Skeletal muscle satellite cell (primary cell): ENCODE measurements around the gene TMEM192. TPM values are rescaled to one million over a fixed set of nuclear protein-coding genes. Genes with fewer than 3 reads are reported as not detected.

Experiments
- H3K27me3 ChIP-seq: 2 replicates; pipeline ENCODE4 v1.7.0; 2013; ENCODE audit warnings: low read length; ENCODE audit not compliant: control insufficient read depth, insufficient read depth
- H3K36me3 ChIP-seq: 2 replicates; pipeline ENCODE4 v1.7.0; 2013; ENCODE audit warnings: mild to moderate bottlenecking, control low read depth, low read length; ENCODE audit not compliant: insufficient read depth
- H3K4me1 ChIP-seq: 2 replicates; pipeline ENCODE4 v1.7.0; 2013; ENCODE audit warnings: low read length; ENCODE audit not compliant: control insufficient read depth, insufficient read depth
- H3K4me2 ChIP-seq: 2 replicates; pipeline ENCODE4 v1.7.0; 2013; ENCODE audit warnings: mild to moderate bottlenecking, low read length
- H3K4me3 ChIP-seq: 2 replicates; pipeline ENCODE4 v1.7.0; 2013; ENCODE audit warnings: low read length
- H3K9ac ChIP-seq: 2 replicates; pipeline ENCODE4 v1.7.0; 2013; ENCODE audit warnings: mild to moderate bottlenecking, low read depth, low read length, moderate library complexity
- H3K9me3 ChIP-seq: replicated peaks from 2 replicates; pipeline ENCODE4 v1.7.0; 2013; ENCODE audit warnings: mild to moderate bottlenecking, control low read depth, low read length
- total RNA-seq: library from RNA; depleted of rRNA; stranded (reverse); fragments of >200 nt; gene quantifications from 2 replicates; pipeline ENCODE4 v1.2.3, GENCODE V29; 2012; rRNA removed

TMEM192 gene
- total RNA-seq: 5.2 and 9.6 TPM in 2 replicates

- no peaks in the 10 kb centered on the region for H3K27me3 ChIP-seq
- H3K9ac ChIP-seq: peak within 1 kb of the TSS; percentile 88
- H3K36me3 ChIP-seq: no peaks in the 10 kb centered on the region
- H3K4me2 ChIP-seq: peak within 1 kb of the TSS; percentile 81
- peak within 1 kb of the TSS; percentile 94 for H3K4me3 ChIP-seq
- peaks cover 7% of the 10 kb centered on the region for H3K4me1 ChIP-seq
- H3K9me3 ChIP-seq: no peaks in the 10 kb centered on the region
Observed at GRCh38 chr4:165112368-165113121, at the start of gene TMEM192. Gene TMEM192, minus strand, starts transcription at chr4:165112860. Its CDS starts 87 bp downstream, at chr4:165112773.

GRCh38 chr4:165158762-165159161 lies 46.1 kb upstream of the TMEM192 start:
- Histone ChIP-seq H3K4me1 (no peaks in the 10 kb centered on the region), H3K27me3 (no peaks in the 10 kb centered on the region), H3K4me3 (no peak overlapping the region), H3K4me2 (no peak overlapping the region), H3K9ac (no peak overlapping the region), H3K36me3 (no peaks in the 10 kb centered on the region), H3K9me3 (no peaks in the 10 kb centered on the region)

DNA sequence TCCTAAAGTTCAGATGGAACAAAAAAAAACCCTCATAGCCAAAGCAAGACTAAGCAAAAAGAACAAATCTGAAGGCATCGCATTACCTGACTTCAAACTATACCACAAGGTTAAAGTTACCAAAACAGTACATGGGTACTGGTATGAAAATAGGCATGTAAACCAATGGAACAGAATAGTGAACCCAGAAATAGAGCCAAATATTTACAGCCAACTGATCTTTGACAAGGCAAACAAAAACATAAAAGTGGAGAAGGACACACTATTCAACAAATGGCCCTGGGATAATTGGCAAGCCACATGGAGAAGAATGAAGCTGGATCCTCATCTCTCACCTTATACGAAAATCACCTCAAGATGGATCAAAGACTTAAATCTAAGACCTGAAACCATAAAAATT lies 44.2 kb upstream of the TMEM192 start:
- no peak overlapping the region for H3K9ac ChIP-seq
- H3K4me1 ChIP-seq: no peaks in the 10 kb centered on the region
- no peaks in the 10 kb centered on the region for H3K9me3 ChIP-seq
- H3K27me3 ChIP-seq: no peaks in the 10 kb centered on the region
- no peaks in the 10 kb centered on the region for H3K36me3 ChIP-seq
- no peak overlapping the region for H3K4me2 ChIP-seq
- H3K4me3 ChIP-seq: no peak overlapping the region

- H3K27me3 ChIP-seq: no peaks in the 10 kb centered on the region
- H3K9ac ChIP-seq: no peak overlapping the region
- H3K36me3 ChIP-seq: no peaks in the 10 kb centered on the region
- H3K4me3 ChIP-seq: no peak overlapping the region
- no peak overlapping the region for H3K4me2 ChIP-seq
- H3K4me1 ChIP-seq: no peaks in the 10 kb centered on the region
- H3K9me3 ChIP-seq: no peaks in the 10 kb centered on the region
Observed at GRCh38 chr4:165154482-165154881, 41.8 kb upstream of the TMEM192 start.

- Histone ChIP-seq H3K4me3 (no peak overlapping the region), H3K4me1 (no peaks in the 10 kb centered on the region), H3K27me3 (no peaks in the 10 kb centered on the region), H3K36me3 (no peaks in the 10 kb centered on the region), H3K9me3 (no peaks in the 10 kb centered on the region), H3K4me2 (no peak overlapping the region), H3K9ac (no peak overlapping the region)
Observed at GRCh38 chr4:165152527-165152926, 39.9 kb upstream of the TMEM192 start.

DNA sequence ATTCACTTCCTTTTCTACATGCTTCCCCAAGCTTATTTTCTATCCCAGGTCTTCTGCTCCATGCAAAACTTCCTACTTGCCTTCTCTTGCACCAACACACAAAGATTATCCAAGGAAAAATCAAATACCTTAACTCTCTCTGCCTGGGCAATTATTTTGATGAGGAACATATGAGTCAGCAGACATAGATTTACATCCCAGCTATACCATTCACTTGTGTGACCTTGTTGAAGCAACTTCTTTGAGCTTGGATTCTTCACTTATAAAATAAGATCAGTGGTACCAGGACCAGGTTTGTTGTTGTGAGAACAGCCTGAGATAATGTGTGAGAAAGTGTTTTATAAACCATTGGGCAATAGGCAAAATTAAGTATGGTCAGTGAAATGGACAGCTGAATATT lies 39.1 kb upstream of the TMEM192 start:
- H3K27me3 ChIP-seq: no peaks in the 10 kb centered on the region
- no peak overlapping the region for H3K4me3 ChIP-seq
- H3K4me2 ChIP-seq: no peak overlapping the region
- H3K4me1 ChIP-seq: no peaks in the 10 kb centered on the region
- no peak overlapping the region for H3K9ac ChIP-seq
- H3K9me3 ChIP-seq: no peaks in the 10 kb centered on the region
- no peaks in the 10 kb centered on the region for H3K36me3 ChIP-seq

GRCh38 chr4:165150545-165150944 lies 37.9 kb upstream of the TMEM192 start:
- H3K4me2 ChIP-seq: no peak overlapping the region
- no peaks in the 10 kb centered on the region for H3K9me3 ChIP-seq
- no peak overlapping the region for H3K4me3 ChIP-seq
- no peaks in the 10 kb centered on the region for H3K4me1 ChIP-seq
- no peaks in the 10 kb centered on the region for H3K27me3 ChIP-seq
- no peak overlapping the region for H3K9ac ChIP-seq
- H3K36me3 ChIP-seq: no peaks in the 10 kb centered on the region

DNA sequence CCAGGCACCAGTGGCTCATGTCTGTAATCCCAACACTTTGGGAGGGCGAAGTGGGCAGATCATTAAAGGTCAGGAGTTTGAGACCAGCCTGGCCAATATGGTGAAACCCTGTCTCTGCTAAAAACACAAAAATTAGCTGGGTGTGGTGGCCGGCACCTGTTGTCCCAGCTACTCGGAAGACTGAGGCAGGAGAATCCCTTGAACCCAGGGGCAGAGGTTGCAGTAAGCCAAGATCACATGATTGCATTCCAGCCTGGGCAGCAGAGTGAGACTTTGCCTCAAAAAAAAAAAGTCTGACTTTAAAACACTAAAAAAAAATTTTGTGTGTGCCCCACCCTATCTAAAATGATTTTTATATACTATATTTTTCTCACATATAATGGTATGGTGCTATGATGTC lies 26.2 kb upstream of the TMEM192 start:
- H3K9me3 ChIP-seq: no peaks in the 10 kb centered on the region
- no peak overlapping the region for H3K9ac ChIP-seq
- H3K4me2 ChIP-seq: no peak overlapping the region
- no peak overlapping the region for H3K4me3 ChIP-seq
- peaks cover 4% of the 10 kb centered on the region for H3K27me3 ChIP-seq
- no peaks in the 10 kb centered on the region for H3K36me3 ChIP-seq
- H3K4me1 ChIP-seq: no peaks in the 10 kb centered on the region

DNA sequence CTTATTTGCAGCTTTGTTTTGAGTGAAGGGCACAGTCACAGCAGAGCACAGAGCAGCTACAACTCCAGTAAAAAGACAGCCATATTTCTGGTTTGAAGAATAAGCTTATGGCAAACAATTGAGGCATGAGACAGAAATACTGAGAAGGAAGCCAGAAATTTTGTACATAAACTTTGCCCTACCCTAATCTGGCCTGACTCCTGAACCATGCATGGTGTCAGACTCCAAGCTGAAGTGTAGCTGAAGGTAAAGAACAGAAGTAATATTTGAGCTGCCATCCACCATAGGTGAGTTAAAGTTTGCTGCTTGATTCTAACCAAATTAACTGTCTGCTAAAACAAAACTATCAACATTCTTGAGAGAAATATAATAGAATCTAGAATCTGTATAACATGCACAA lies 24.5 kb upstream of the TMEM192 start:
- Histone ChIP-seq H3K9ac (no peak overlapping the region), H3K36me3 (no peaks in the 10 kb centered on the region), H3K4me3 (no peak overlapping the region), H3K4me2 (no peak overlapping the region), H3K27me3 (no peaks in the 10 kb centered on the region), H3K4me1 (no peaks in the 10 kb centered on the region), H3K9me3 (no peaks in the 10 kb centered on the region)

GRCh38 chr4:165136529-165136928 lies 23.9 kb upstream of the TMEM192 start:
- no peaks in the 10 kb centered on the region for H3K4me1 ChIP-seq
- no peak overlapping the region for H3K4me3 ChIP-seq
- H3K27me3 ChIP-seq: no peaks in the 10 kb centered on the region
- no peak overlapping the region for H3K9ac ChIP-seq
- H3K9me3 ChIP-seq: no peaks in the 10 kb centered on the region
- no peak overlapping the region for H3K4me2 ChIP-seq
- H3K36me3 ChIP-seq: no peaks in the 10 kb centered on the region

DNA sequence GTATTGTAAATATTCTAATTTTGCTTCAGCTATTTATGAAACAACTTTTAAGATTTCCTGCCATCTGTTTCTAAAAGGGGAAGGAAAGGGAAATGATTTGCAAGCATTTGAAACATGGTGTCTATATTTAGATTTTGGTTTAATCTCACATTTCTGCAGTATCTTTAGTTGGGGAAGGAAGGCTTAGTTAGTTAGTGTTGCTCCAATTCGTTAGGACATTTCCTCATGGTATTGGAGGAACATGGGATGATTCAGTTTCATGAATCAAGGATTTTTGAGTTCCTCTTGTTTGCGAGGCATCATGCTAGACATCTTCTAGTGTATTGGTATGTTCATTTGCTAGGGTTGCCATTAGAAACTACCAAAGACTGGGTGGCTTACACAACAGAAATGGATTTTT lies 20.5 kb upstream of the TMEM192 start:
- H3K36me3 ChIP-seq: no peaks in the 10 kb centered on the region
- H3K4me1 ChIP-seq: no peaks in the 10 kb centered on the region
- no peak overlapping the region for H3K4me2 ChIP-seq
- H3K27me3 ChIP-seq: peaks cover 16% of the 10 kb centered on the region
- H3K9ac ChIP-seq: no peak overlapping the region
- H3K9me3 ChIP-seq: no peaks in the 10 kb centered on the region
- H3K4me3 ChIP-seq: no peak overlapping the region

DNA sequence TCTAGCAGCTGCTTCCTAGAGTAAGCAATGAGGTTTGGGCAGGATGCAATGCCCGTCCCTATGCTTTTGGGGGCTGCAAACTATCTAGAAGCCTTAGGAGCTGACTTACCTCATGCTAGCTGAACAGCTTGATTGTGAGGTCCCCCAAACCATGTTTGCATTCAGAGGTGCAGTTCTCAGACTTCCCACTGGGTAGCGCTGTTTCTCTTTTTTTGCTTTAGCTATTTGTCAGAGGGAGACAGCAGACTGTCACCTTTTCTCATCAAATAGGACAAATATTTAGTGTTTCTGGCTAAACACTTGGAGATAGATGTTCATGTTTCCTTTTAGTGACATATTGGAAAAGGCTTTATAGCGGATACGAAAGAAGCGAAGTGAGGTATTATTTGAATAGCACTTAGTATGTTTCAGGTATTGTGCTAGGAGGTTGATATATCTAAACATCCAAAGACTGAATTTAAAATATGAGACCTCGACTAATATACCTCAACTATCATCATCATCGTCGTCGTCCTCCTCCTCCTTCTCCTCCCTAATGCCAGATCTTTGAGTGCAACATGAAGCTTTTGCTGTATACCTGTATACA lies 18.7 kb upstream of the TMEM192 start:
- Histone ChIP-seq H3K4me3 (no peak overlapping the region), H3K4me2 (no peak overlapping the region), H3K9ac (no peak overlapping the region), H3K36me3 (no peaks in the 10 kb centered on the region), H3K9me3 (no peaks in the 10 kb centered on the region), H3K4me1 (no peaks in the 10 kb centered on the region), H3K27me3 (peaks cover 16% of the 10 kb centered on the region)
